DND-41 (cell line): ENCODE data around the gene NRXN3.

Source experiments
- CTCF ChIP-seq: IDR thresholded peaks from 2 replicates; pipeline ENCODE4 v1.5.1; 2012; ENCODE audit warnings: borderline replicate concordance, low read length, moderate library complexity, mild to moderate bottlenecking; ENCODE audit not compliant: poor library complexity, severe bottlenecking; ENCODE audit errors: extremely low read depth
- EZH2 ChIP-seq: IDR thresholded peaks from 3 replicates; pipeline ENCODE4 v1.6.1; 2012; ENCODE audit warnings: borderline replicate concordance, low read depth, mild to moderate bottlenecking, moderate library complexity, low read length, inconsistent platforms; ENCODE audit not compliant: severe bottlenecking

- TF ChIP-seq CTCF (no peak), EZH2 (no peak)
Measured at GRCh38 chr14:78674820-78675219, 504.6 kb downstream of the NRXN3 start.
